HG03575 (cell line): ENCODE data around the gene PCED1B.

Experiments
- ATAC-seq: cut with Tn5 transposase; IDR thresholded peaks from one replicate; pipeline ENCODE4 v1.9.1; 2021; ENCODE audit not compliant: unreplicated experiment, insufficient number of reproducible peaks, low FRiP score; ENCODE audit errors: extremely low read depth

PCED1B gene

DNA sequence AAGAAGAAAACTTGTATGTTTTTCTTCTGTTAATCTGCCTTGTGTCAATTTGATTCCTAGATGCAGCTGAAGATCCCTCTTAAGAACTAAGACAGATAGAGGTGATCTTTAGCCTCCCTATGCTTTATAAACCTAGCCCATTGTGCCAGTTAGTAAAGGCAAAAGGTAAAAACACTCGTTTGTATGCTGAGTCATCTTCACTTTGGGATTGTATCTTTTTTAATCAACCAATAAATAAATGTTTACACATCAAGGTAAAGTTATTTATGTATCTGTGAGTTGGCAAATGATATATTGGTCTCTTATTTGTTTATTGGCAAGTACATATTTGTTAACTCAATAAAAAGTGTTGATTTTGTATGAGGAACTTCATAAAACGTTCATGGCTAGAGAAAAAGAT lies 166.2 kb downstream of the PCED1B start:
- ATAC-seq, result no peak

DNA sequence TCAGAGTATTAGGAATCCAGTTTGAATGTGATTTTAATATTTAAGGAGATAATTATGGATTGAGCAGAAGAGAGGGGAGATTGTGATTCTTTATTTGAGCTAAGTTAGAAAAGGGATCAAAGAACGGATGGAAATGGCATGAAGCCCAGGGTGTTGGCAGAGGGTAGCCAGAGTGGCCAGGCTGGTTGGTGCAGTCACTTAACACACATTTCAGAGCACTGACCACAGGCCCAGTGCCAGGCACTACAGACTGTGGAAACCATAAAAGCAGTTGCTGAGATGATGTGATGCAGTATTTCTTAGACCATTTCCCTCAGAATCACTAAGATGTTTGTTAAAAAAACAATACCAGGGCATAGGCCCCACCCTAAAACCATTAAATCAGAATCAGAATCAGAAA lies 168.0 kb downstream of the PCED1B start:
- no peak for ATAC-seq

DNA sequence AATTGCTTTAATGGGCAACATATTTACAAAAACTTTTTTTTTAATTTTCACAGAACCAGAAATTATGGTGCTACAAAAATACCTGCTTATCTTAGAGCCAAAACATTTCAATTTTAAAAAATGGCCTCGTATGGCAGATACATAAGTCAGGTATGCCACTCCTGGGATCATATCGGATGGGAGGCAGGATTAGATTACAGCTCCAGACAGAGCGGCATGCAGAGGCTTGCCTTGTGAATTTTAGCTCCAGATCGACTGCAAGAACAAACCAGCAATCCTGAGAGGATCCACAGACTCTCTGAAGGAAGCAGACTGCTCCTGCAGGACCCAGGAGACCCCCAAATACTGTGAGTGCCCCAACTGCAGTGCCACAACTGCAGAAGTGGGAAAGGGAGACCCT lies 169.7 kb downstream of the PCED1B start:
- ATAC-seq, result no peak

DNA sequence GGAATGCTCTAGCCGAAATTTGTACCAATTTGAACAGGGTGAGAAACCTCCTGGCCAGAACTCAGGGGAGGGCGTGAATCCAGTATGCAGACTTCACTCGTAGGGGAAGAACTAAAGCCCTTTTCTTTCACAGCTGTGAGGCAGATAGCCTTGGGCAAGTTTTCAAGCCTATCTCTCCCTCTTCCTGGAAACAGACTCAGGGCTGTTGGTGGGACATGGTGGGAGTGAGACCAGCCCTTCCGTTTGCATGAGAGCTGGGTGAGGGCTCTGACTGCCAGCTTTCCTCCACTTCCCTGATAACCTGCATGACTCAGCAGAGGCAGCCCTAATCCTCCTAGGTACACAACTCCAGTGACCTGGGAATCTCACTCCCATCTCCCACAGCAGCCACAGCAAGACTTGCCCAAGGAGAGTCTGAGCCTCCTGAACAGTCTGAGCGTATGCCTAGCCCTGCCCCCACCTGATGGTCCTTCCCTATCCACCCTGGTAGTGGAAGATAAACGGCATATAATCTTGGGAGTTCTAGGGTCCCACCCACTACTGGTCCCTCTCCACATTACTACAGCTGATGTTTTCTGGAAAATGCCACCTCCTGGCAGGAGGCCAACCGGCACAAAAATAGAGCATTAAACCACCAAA lies 170.4 kb downstream of the PCED1B start:
- ATAC-seq, result no peak

DNA sequence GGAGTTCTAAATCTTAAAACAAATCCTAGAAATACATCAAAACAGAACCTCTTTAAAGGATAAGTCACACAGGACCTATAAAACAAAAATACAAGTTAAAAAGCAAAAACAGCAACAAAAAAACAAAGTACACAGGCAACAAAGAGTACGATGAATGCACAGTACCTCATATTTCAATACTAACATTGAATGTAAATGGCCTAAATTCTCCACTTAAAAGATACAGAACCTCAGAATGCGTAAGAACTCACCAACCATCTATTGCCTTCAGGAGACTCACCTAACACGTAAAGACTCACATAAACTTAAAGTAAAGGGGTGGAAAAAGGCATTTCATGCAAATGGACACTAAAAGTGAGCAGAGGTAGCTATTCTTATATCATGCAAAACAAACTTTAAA lies 172.5 kb downstream of the PCED1B start:
- no peak for ATAC-seq

DNA sequence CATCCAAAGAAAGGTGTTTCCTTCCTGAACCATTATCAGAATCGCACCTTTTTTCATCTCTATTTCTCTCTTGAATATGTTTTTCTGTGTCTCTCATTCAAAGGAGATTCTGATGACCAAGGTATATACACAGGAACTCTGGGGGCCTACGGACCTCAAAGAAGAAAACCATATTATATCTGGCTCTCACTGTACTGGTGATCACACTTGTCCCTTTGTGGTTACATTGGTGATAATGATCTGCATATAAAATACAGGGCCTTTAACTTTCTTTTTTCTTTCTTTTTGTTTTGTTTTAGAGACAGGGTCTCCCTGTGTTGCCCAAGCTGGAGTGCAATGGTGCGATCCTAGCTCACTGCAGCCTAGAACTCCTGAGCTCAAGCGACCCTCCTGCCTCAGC lies 185.5 kb downstream of the PCED1B start:
- ATAC-seq, result no peak

DNA sequence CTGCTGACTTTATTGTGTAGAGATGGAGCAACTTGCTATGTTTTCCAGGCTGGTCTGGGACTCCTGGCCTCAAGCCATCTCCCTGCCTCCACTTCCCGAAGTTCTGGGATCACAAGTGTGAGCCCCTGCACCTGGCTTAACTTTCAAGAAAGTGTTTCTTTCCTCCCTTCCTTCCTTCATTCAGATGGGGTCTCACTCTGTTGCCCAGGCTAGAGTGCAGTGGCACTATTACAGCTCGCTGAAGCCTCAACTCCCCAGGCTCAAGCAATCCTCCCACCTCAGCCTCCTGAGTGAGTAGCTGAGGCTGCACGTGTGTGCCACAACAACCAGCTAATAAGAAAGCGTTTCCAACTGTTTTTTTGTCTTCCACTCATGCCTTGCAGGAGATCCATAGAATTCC lies 186.0 kb downstream of the PCED1B start:
- ATAC-seq, result no peak

DNA sequence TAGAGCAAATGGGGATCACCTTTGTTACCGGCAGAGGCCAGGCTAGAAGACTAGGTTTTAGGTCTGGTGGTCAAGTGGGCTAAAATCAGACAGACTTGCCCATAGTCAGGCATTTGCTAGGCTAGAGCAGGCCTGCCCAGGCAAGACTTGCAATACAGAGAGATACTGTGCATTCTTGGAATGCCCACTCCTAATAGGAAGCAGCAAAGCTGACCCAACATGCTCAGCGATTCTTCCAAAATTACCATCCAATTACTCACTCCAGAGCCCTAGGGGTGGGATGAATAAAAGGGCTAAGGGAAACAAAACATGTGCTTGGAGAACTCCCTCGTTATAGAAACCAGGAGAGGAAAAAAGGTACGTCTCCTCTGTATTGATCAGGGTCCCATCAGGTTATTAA lies 188.2 kb downstream of the PCED1B start:
- ATAC-seq, result no peak

DNA sequence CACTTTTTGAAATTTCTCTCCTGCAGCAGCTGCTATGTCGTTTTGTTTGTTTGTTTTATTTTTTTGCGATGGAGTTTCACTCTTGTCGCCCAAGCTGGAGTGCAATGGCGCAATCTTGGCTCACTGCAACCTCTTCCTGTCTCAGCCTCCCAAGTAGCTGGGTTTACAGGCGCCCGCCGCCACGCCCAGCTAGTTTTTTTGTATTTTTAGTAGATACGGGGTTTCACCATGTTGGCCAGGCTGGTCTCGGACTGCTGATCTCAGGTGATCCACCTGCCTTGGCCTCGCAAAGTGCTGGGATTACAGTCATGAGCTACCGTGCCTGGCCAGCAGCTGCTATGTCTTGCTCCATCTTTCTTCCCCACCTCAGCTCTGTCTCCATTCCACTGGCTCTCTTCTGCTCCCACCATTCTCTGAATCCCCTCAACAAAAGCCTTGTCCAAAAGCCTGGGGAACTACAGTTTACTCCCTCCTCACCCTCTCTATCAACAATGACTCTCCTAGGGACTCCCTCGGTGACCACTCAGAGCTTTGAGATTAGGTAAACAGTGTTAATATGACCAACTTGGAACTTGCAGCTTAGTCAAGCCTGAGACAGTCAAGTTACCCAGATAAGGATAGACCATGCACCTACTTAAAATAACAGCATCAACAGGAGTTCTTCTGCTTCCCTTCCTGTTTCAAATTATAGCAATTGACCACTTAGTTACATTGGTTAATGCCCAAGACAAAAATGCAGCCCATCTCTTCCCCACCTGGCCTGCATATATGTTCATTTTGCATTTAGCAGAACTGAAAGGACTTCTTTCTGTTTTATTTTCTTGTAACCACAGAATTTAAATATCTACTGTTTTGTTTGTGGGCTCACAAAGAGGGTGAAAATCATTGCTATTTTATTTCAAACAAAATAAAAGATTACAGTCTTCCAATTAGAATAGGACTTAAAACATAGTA lies 189.4 kb downstream of the PCED1B start:
- peak; percentile 69 for ATAC-seq

DNA sequence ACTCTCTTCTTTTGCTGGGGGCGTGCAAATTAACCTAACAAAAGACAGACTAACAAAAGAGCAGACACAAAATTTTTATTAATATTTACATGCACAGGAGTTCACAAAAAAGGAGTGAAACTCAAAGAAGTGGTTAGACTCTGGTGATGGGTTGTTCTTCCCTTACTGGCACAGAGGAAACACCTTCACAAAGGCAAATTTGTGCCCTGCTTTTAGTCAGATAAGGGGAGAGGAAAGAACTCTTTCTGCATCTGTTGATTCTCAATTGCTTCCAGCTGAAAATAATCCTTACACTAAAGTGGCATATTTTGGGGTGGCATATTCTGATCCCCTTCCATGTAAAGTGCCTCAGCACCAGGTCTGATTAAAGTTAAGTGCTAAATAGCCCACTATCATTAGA lies 190.5 kb downstream of the PCED1B start:
- no peak for ATAC-seq

DNA sequence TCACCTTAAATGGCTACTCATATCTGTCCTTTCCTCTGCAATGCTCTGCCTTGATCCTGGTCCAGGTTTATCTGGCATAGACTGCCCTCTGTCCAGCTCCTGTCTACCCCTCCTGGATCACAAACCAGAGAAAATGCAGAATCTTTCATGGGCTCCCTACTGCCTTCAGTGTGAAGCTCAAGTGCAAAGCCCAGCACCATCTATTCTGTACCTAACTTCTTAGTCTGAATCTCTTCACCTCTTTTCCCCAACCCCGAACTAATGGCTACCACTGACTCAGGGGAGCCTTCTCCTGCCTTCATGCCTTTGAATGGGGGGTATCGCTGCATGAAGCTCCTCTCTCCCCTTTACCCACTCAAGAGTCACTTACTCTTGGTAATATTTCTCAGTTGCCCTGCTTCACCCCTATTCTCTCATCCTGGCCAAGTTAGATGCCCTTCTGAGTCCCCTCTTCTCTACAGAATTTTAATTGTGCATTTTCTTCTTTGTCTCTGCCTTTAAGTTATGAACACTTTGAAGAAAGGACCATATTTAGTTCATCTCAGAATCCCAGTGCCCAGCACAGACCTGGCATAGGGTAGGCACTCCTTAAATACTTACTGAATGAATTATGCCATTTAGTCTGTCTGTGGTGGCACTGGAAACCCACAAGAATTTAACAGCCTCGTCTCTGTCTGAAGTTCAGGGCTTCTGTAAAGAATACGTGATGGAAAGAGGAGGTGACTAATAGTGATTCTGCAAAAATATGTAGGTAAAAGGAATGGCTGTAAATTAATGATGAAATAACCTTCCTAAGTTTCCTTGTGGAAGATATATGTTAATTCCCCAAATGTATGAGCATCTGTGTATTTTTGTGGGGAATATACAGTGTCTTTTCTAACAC lies 191.6 kb downstream of the PCED1B start:
- no peak for ATAC-seq

DNA sequence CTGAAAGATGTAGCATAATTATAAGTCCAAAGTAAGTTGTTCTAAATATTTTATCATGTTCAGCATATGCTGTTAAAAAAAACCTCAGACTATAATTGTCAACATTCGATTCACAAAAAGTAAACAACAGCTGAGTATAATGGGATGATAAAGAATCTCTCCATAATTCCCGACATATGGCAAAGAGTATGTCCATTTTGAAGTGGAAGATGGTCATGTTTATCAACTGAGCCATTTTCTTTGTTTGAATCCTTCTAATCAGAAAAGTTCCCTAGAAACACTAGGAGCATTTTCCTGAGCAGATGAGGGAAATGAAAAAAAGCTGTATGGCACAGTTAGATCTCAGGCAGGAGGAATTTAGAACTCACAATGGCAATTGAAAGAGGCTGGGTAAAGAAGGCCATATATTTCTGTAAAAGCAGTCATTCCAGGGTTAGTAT lies 192.4 kb downstream of the PCED1B start:
- ATAC-seq, result no peak

DNA sequence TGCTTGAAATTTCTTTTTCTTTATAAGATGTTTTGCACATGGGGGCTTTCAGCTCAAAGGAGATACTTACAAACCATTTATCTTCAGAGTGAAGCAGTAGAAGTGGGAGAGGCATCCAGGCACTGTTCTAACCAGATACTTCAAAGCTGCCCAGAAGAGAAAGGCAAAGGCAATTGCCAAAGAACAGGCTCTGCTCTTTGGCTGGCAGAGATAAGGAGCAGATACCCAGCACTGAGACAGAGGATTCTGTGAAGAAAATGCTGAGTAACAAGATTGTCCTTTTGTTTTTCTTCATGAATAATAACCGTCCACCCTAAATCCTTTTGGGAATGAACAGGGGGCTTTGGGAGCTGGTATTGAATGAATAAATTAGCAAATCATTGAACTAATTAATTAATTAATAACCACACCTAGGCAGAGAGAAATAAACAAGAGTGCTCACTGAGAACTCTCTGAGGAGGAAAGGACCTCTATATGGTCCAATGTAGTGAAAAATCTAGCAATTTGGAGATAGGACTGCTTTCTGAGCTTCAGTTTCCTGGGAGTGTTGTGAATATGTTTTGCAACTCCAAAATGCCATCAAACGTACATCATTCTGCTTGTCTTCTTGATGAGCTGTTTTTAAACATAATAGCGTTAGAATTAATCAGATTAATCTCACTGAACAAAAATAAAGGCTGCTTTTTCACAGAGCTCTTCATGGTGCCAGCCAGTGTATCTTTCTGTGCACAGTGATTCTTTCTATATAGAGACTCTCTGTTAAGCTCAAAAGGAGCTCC lies 193.2 kb downstream of the PCED1B start:
- no peak for ATAC-seq

DNA sequence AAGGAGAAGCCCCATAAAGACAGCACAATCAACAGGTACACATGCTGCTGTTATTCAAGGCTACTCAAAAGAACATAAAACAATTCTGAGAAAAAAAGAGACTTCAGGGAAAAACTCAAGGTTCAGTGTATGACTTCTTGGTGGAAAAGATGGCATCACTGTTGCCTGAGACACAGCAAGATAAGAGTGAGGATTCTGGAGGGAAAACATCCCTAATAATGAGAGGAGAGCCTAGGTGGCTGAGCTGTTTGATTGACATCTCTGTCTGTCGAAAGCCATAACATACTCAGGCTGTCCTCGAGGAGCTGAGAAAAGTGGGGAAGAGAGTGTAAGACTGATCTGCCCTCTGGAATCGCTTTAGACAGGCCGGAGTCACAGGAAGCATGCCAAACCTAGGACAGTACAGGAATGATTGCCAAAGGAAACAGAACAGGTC lies 193.8 kb downstream of the PCED1B start:
- no peak for ATAC-seq

DNA sequence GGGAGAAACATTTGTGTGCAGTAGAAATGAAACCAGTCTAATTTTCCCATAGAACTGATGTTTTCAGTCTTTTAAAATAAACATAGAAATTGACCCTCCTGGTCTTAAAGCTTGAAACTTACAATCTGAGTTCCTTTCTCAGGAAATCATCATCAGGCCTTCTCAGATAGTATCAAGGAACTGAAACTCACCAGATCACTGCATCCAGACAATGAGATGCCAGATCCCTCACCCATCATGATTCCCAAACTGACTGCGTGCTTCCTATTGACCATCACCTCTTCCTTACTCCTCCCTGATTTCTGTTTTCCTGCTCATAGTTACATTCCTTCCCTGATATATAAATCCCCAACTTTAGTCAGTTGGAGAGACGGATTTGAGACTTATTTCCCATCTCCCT lies 195.3 kb downstream of the PCED1B start:
- no peak for ATAC-seq

DNA sequence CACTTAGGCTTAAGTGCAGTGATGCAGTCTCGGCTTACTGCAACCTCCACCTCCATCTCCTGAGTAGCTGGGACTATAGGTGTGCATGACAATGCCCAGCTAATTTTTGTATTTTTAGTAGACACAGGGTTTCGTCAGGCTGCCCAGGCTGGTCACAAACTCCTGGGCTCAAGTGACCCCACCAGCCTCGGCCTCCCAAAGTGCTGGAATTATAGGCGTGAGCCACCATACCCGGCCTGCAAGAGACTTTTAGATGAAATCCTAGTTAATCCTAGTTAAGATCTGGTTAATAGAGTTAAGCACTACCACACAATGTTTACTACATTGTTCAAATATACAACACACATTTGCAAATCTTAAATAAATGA lies 196.8 kb downstream of the PCED1B start:
- ATAC-seq, result no peak

DNA sequence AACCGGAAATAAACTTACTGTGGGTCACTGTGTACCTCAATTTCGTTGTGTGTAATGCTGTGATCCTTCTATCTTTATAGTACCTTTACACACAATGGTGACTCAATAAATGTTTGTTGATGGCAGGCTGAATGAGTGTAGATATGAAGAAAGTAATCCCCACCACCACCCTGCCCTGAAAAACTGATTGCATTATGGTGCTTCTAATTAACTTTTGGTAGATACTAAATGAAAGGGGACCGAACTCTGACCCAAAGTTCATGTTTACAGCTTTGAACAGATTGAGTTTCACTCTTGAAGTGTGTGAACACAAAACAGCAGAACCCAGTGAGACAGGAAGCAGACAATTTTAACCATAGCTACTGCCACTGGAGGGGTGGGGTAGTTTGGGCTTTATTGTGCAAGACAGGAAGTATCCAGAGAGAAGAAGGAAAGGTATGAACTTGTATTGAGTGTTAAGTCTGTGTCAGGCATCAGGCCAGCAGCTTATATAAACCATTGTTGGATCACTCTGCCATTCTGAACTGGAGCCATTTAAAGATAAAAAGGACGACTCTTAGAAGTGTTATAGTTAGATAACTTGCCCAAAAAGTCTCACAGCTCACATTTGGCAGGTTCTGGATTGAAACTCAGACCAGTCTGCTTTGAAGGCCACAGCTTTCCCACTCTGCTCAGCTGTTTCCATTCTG lies 197.3 kb downstream of the PCED1B start:
- peak; percentile 63 for ATAC-seq

DNA sequence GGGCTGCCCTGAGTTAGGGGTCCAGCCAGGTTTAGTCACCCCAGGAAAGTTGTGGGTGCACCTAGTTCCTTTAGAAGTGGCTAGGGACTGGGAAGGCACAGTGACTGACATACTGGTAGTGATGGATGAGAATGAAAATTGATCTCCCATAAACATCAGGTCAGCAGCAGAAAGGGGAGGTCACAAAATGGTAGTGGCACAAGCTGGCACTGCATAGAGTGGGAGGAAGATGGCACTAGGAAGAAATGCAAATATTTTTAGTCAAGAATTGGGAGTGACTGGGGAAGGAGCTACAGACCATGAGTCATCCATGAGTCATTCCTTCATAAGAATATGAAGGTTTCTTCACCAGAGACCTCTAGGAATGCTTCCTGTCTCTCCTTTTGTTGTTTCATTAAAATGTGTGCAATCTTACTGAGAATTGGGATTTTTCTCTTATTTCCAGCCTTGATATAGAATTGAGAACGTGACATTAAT lies 198.6 kb downstream of the PCED1B start:
- no peak for ATAC-seq
